Right forelimb (tissue), 1 donor: ENCODE data around the gene NYNRIN.
"Not testable (repeated sequence)": the region's sequence is repeated elsewhere in the genome, so short reads cannot be mapped to it uniquely, and the experiment has no call there.

Experiments
- DNase-seq: peaks from one replicate; pipeline ENCODE4 v3.0.0-alpha.2; 2018

Gene NYNRIN

GRCh38 chr14:24398653-24399446 lies at the start of gene NYNRIN:
NYNRIN (plus strand) TSS chr14:24399003; CDS start chr14:24399247, 244 bp downstream.
- DNase-seq = peak; percentile 88

- DNase-seq = no peak
These were observed 49.1 kb upstream of the NYNRIN start for GRCh38 chr14:24349742-24350141.

DNA sequence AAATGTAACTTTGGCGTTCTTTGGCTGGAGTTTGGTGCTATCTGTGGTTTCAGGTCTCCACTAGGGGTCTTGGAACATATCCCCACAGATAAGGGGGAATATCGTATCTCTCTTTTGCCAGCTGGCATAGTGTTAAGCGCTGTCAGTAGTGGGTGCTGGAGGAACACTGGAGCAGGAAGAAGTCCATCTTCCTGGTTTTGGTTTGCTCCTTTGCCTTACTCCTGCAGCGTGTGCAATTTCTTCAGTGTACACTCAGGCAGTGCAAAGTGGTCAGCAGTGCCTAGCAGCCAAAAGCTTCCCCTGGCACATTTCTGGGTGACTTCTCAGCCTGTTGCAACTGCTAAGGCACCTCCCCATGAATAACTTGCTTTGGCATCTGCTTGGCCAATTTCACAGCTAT lies 47.3 kb upstream of the NYNRIN start:
- DNase-seq = no peak

GRCh38 chr14:24353559-24354481 lies 45.0 kb upstream of the NYNRIN start:
- no peak for DNase-seq

- not testable (repeated sequence) for DNase-seq
These were observed 44.3 kb upstream of the NYNRIN start for GRCh38 chr14:24354482-24354825.

DNA sequence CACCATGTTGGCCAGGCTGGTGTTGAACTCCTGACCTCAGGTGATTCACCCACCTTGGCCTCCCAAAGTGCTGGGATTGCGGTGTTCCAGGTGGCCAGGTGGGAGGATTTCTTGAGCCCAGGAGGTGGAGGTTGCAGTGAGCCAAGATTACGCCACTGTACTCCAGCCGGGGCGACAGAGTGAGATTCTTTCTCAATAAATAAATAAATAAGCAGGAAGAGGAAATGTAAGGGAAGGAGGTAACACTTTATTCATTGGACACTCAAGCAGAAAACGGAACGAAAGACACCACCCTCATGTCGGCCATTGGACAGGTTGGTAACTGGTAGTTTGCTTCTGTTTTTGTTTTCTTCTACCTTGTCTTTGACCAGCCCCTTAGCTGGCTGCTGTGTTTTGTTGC lies 43.8 kb upstream of the NYNRIN start:
- DNase-seq = no peak

DNA sequence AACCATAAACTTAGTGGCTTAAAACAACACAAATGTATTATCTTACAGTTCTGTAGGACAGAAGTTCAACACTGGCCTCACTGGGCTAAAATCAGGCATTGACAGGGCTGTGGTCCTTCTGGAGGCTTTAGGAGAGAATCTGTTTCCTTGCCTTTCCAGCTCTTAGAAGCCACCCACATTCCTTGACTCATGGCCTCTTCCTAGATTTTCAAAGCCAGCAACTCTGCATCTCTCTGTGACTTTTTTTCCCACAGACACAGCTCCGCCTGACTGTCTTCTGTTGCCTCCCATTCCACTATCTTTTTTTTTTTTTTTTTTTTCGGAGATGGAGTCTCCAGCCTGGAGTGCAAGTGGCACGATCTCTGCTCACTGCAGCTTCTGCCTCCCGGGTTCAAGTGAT lies 42.6 kb upstream of the NYNRIN start:
- no peak for DNase-seq

DNA sequence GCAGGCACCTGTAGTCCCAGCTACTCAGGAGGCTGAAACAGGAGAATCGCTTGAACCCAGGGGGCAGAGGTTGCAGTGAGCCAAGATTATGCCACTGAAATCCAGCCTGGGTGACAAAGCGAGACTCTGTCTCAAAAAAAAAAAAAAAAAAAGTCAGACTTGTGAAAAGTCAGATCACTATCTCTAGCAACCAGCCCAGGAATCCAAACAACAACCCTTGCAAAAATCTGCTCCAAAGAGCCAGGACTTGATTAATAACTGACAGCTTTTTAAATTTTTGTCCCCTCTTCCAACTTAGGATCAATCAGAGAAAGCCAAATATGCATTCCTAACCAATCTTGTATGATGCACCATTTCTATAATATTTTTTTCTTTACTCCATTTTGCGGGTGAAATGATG lies 38.5 kb upstream of the NYNRIN start:
- DNase-seq = no peak

DNA sequence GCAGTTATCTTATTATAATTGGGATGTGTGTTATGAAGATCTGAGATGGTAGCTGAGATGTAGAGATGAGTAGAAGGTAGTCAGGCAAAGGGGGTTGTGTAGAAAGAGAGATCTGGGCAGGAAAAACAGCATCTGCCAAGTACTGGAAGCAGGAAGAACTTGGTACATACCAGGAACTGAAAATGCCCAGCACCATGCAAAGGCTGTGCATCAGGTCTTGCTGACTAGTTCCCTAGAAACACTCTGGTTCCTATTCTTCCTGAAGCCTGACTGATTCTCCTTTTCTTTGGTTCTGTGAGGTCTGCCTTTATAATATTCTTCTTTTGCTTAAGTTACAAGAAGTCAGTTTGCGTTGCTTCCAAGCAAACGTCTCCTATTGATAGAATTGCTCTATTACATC lies 37.5 kb upstream of the NYNRIN start:
- no peak for DNase-seq

GRCh38 chr14:24362241-24362960 lies 36.4 kb upstream of the NYNRIN start:
- DNase-seq = no peak

DNA sequence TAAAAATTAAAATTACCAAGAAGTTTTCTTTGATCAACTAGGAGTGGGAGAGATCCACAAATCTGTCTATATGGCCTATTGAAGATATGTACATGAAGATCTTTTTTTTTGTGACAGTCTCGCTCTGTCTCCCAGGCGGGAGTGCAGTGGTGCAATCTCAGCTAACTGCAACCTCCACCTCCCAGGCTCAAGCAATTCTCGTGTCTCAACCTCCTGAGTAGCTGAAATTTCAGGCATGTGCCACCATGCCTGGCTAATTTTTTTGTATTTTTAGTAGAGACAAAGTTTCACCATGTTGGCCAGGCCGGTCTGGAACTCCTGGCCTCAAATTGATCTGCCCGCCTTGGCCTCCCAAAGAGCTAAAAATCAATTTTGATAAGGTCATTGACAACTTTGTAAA lies 35.4 kb upstream of the NYNRIN start:
- no peak for DNase-seq

DNA sequence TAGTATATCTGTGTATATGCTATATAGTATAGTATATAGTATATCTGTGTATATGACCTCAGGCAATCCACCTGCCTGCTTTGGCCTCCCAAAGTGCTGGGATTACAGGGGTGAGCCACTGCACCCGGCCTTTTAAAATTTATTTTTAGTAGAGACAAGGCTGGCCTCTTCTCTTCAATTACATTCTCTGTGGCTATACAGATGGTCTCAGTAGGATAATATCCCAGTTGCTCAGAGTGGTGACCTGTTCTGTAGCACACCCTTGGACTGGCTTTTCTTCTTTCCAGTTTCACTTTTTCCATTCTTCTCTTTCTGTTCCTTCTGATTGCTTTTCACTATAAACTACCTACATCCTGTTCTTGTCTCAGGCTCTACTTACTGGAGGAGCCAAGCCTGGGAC lies 34.0 kb upstream of the NYNRIN start:
- DNase-seq = no peak

DNA sequence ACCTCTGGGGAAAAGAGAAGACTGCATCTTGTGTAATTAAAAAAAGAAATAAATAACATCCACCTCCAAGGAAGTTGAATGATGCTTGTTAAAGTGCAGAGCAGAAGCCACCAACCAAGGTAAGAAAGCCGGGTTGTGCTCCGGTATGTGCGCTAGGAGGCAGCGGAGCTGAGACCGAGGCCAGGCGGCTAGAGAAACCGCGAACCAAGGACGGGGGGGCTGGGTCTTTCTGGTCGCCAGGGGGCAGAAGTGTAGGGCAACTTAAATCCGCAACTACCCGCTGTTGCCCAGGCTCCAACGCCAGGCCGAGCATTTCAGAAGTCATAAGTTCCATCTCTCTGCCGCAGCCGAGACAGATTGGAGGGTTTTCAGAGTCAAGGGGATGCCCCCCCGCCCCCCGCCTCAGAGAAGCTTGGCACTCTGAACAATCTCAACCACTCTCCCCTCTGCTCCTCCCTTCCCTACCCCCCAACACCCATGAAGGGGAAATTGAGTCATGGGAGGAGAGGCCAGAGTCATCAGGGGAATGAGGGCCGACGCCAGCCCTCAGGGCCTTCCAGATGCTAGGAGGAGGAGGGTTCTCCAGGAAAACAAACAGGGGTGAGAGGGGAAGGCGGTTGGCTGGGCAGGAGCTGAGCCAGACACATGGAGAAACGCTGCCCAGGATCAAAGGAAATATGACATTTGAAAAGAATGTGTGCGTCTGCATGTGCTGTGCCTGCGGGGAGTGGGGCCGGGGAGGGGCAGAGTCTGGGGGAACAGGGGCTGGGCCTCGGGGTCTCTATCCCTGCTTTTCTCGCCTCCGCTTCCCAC lies 33.0 kb upstream of the NYNRIN start:
- peak; percentile 91 for DNase-seq

GRCh38 chr14:24366413-24366720 lies 32.4 kb upstream of the NYNRIN start:
- DNase-seq = no peak

DNA sequence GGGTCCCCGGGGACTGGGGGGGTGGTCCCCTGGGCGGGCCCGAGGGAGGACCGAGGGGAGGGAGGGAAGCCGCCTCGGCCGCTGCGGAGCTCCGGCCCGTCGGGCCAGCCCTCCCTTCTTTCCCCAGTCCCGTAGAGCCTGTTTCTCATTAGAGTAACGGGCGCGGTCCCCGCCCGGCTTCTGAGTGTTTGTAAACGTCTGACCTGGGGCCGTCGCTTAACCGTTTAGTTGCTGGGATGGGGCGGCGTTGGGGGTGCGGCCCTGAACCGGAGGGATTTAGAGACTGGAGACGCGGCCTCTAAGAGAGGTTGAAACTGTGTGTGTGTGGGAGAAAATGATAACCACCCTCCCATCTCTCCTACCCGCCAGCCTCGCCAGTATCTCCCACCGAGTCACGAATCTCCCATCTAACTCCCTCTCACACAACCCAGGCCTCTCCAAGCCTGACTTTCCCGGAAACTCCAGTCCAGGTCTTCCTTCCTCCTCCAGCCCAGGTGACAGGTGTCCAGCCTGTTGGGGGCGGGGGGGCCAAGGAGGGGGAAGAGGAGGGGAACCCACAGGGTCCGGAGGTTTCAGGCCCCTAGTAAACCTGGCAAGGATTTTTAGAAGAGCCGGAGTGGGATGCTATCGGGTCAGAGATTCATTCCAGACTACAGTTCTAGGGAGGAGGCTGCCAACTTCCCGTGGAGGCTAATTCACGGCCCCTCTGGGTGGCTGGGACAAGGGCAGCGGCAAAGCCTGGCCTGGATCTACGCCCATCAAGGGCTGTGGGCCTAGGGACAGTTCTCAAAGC lies 31.9 kb upstream of the NYNRIN start:
- peak; percentile 94 for DNase-seq

DNA sequence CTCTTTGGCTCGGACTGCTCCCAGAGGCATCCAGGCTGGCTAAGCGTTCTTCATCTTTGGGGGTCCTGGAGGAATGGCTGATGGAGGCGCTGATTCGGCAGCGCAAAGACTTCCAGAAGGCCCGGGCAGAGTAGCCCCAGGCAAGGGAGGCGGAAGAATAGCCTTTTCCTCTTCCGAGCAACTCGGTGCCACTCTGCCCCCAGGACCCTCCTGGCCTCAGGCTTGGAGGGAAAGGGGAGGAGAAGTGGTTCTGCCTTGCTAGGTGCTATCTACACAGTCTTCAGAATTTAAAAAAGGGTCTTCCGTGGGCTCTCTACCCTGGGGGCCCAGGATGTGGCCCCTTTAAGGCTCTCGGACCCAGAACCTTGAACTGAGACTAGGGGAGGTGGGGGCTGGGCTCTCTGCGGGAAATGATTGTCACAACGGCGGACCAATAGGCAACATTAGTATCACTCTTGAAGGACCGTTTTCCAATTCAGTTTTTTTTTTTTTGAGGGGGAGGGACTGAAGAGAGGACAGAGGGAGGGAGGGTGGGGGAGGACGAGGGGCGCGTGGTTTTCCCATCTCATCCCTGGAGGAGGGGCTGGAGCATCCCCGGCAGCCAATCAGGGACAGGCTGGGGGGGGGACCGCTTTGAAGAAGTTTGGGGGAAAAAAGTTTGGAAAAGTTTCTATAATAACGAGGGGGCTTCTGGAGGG lies 31.1 kb upstream of the NYNRIN start, which contains the start of gene NFATC4:
Gene NFATC4 (plus strand): TSS at position 671 of the 698 bp plus-strand sequence. CDS start 157 bp downstream, outside the sequence.
- DNase-seq = peak; percentile 91

DNA sequence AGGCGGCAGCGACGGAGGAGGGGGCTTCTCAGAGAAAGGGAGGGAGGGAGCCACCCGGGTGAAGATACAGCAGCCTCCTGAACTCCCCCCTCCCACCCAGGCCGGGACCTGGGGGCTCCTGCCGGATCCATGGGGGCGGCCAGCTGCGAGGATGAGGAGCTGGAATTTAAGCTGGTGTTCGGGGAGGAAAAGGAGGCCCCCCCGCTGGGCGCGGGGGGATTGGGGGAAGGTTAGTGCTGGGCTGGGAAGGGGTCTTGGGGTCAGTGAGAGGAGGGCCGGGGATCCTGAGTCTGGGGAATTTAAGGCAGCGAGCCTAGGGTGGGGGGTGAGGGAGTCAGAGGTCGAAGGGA lies 30.6 kb upstream of the NYNRIN start:
- DNase-seq = no peak

DNA sequence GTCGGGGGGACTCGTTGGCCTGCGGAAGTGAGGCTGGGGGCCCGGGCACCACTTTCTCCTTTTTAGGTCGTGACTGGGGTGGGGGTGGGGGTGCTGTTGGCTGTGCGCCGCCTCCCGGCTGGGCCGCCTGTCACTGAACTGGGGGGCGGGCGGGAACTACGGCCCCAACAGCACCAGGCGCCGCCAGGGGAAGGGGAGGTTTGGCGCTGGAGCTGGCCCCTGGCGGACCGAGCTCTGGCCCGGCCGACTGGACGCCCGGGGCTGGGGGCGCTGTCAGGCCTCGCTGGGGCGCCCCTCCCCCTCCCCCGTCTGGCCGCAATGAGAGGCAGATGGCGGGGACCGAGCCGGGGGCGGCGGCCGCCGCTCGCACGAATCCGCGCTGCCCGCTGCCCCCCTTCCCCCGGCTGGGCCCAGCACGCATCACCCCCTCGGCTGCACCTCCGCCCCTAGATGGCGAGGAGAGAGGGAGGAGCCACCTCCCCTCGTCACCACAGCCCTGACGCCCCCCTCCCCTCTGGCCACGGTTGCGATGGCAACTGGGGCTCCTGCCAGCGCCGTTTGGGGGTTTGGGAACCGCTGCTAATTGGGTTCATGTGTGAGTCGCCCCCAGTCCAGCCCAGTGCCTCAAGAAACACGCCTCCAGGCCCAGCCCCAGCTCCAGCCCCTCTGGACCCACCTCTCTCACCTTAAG lies 30.1 kb upstream of the NYNRIN start:
- DNase-seq = peak; percentile 93

DNA sequence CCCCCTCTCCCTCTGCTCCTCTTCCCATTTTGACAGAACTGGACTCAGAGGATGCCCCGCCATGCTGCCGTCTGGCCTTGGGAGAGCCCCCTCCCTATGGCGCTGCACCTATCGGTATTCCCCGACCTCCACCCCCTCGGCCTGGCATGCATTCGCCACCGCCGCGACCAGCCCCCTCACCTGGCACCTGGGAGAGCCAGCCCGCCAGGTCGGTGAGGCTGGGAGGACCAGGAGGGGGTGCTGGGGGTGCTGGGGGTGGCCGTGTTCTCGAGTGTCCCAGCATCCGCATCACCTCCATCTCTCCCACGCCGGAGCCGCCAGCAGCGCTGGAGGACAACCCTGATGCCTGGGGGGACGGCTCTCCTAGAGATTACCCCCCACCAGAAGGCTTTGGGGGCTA lies 29.3 kb upstream of the NYNRIN start:
- DNase-seq = no peak

DNA sequence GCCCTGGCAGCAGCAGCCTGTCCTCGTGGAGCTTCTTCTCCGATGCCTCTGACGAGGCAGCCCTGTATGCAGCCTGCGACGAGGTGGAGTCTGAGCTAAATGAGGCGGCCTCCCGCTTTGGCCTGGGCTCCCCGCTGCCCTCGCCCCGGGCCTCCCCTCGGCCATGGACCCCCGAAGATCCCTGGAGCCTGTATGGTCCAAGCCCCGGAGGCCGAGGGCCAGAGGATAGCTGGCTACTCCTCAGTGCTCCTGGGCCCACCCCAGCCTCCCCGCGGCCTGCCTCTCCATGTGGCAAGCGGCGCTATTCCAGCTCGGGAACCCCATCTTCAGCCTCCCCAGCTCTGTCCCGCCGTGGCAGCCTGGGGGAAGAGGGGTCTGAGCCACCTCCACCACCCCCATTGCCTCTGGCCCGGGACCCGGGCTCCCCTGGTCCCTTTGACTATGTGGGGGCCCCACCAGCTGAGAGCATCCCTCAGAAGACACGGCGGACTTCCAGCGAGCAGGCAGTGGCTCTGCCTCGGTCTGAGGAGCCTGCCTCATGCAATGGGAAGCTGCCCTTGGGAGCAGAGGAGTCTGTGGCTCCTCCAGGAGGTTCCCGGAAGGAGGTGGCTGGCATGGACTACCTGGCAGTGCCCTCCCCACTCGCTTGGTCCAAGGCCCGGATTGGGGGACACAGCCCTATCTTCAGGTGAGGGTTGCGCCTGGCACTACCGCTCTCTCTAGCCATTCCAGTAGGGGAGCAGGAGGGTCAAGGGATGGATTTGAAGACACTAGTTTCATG lies 28.7 kb upstream of the NYNRIN start:
- no peak for DNase-seq
